Small intestine (tissue), 7 donors: Measurements from ENCODE around the gene PRUNE2. TPM values are rescaled to one million over a fixed set of nuclear protein-coding genes. Genes with fewer than 3 reads are reported as not detected.

Source experiments
- DNase-seq, 2 donors: peaks; one replicate each; pipeline versions ENCODE4 v3.0.0 to v3.0.0-alpha.2; 2013
- FAIRE-seq: peaks from 2 replicates; lab custom pipeline; 2012; peaks lifted over from hg19 to GRCh38; lab: Jason Lieb, UNC
- H3K27ac ChIP-seq, 3 donors: one replicate each; pipeline ENCODE4 v1.5.1; 2013; ENCODE audit warnings: low read length in 2 of 3, mild to moderate bottlenecking in 2 of 3, control low read depth in 1 of 3, inconsistent platforms in 1 of 3, low read depth in 1 of 3, moderate library complexity in 1 of 3
- H3K27me3 ChIP-seq, 3 donors: one replicate each; pipeline ENCODE4 v1.6.1; 2013; ENCODE audit warnings: low read length in 3 of 3, inconsistent platforms in 1 of 3; ENCODE audit not compliant: control insufficient read depth in 3 of 3, insufficient read depth in 3 of 3
- H3K36me3 ChIP-seq, 3 donors: one replicate each; pipeline ENCODE4 v1.6.1; 2013; ENCODE audit warnings: low read length in 3 of 3, inconsistent platforms in 1 of 3, low read depth in 1 of 3, mild to moderate bottlenecking in 1 of 3, moderate library complexity in 1 of 3; ENCODE audit not compliant: control insufficient read depth in 3 of 3, insufficient read depth in 2 of 3
- H3K4me1 ChIP-seq, 3 donors: one replicate each; pipeline ENCODE4 v1.6.1; 2013; ENCODE audit warnings: low read length in 2 of 3, inconsistent platforms in 1 of 3, low read depth in 1 of 3, mild to moderate bottlenecking in 1 of 3, moderate library complexity in 1 of 3; ENCODE audit not compliant: control insufficient read depth in 3 of 3, insufficient read depth in 2 of 3
- H3K4me3 ChIP-seq, 3 donors: one replicate each; pipeline ENCODE4 v1.5.1; 2013; ENCODE audit warnings: low read length in 3 of 3, control low read depth in 1 of 3, inconsistent platforms in 1 of 3, low read depth in 1 of 3, mild to moderate bottlenecking in 1 of 3, moderate library complexity in 1 of 3
- H3K9me3 ChIP-seq, 2 donors: one replicate each; pipeline ENCODE4 v1.6.1; 2013; ENCODE audit warnings: low read depth in 1 of 2, low read length in 1 of 2; ENCODE audit not compliant: control insufficient read depth in 2 of 2, insufficient read depth in 1 of 2
- WGBS, 3 donors: extraction: QIAGEN DNeasy Blood & Tissue Kit; methylation state at CpG; one replicate each; pipeline ENCODE4 v1.1.7; 2013; 5-methylcytosine and 5-hydroxymethylcytosine counted together
- polyA plus RNA-seq, 4 donors: library from polyadenylated mRNA; stranded (reverse) in 3 of 4; unstranded in 1 of 4; fragments of 200-250 nt in 3 of 4; fragments of 120-200 nt in 1 of 4; gene quantifications; one replicate each; pipeline versions ENCODE4 v1.2.1 to v1.2.3, GENCODE V29; 2013
- donor health status: healthy with polysubstance abuse.
- donor health status: control.
- donor health status: control.
- donor health status: Bipolar disorder and iron deficiency.
- donor health status: healthy.

PRUNE2 gene
- polyA plus RNA-seq, 4 donors: 1.1 to 62.1 (median 7.5) TPM

GRCh38 chr9:76733096-76733495, 172.8 kb downstream of the PRUNE2 start:
- 94 to 100% (median 95%) methylated on average over 1 of the region's 1 CpG for WGBS, 3 donors
- Histone ChIP-seq H3K9me3 (no peaks in the 10 kb centered on the region), H3K27ac (no peak overlapping the region), H3K36me3 (no peaks in the 10 kb centered on the region), H3K4me3 (no peak overlapping the region), H3K27me3 (peaks cover 0 to 2% (median 0%) of the 10 kb centered on the region in 3 donors), H3K4me1 (no peaks in the 10 kb centered on the region)
- no peak for DNase-seq
- no peak for FAIRE-seq

- DNase-seq (no peak), FAIRE-seq (no peak)
- H3K4me3 ChIP-seq: no peak overlapping the region
- no peaks in the 10 kb centered on the region for H3K4me1 ChIP-seq
- 46 to 78% (median 56%) methylated on average over 3 of the region's 3 CpGs for WGBS, 3 donors
- H3K27me3 ChIP-seq: peaks cover 0 to 2% (median 0%) of the 10 kb centered on the region in 3 donors
- no peaks in the 10 kb centered on the region for H3K36me3 ChIP-seq
- H3K27ac ChIP-seq: no peak overlapping the region
- H3K9me3 ChIP-seq: no peaks in the 10 kb centered on the region
Observed at GRCh38 chr9:76732341-76732958, 173.5 kb downstream of the PRUNE2 start.

GRCh38 chr9:76730801-76731200, 175.1 kb downstream of the PRUNE2 start:
- Histone ChIP-seq H3K9me3 (no peaks in the 10 kb centered on the region), H3K36me3 (no peaks in the 10 kb centered on the region), H3K27ac (no peak overlapping the region), H3K4me3 (no peak overlapping the region), H3K4me1 (no peaks in the 10 kb centered on the region), H3K27me3 (peaks cover 0 to 4% (median 0%) of the 10 kb centered on the region in 3 donors)
- DNase-seq (no peak), FAIRE-seq (no peak)
- WGBS, 3 donors: 90 to 96% (median 94%) methylated on average over 6 of the region's 6 CpGs

- Histone ChIP-seq H3K4me3 (no peak overlapping the region), H3K36me3 (no peaks in the 10 kb centered on the region), H3K9me3 (no peaks in the 10 kb centered on the region), H3K27me3 (peaks cover 0 to 4% (median 0%) of the 10 kb centered on the region in 3 donors), H3K4me1 (no peaks in the 10 kb centered on the region), H3K27ac (no peak overlapping the region)
- WGBS, 3 donors: 10 to 62% (median 35%) methylated on average over 8 of the region's 8 CpGs
- FAIRE-seq (no peak), DNase-seq (peak; percentile 13 to 35)
Observed at GRCh38 chr9:76729980-76730737, 175.8 kb downstream of the PRUNE2 start.

- no peaks in the 10 kb centered on the region for H3K9me3 ChIP-seq
- no peaks in the 10 kb centered on the region for H3K36me3 ChIP-seq
- 82 to 91% (median 85%) methylated on average over 3 of the region's 3 CpGs for WGBS, 3 donors
- DNase-seq (no peak), FAIRE-seq (no peak)
- H3K4me3 ChIP-seq: no peak overlapping the region
- no peaks in the 10 kb centered on the region for H3K4me1 ChIP-seq
- peaks cover 0 to 3% (median 0%) of the 10 kb centered on the region in 3 donors for H3K27me3 ChIP-seq
- no peak overlapping the region for H3K27ac ChIP-seq
Observed at GRCh38 chr9:76729116-76729515, 176.8 kb downstream of the PRUNE2 start.

- no peaks in the 10 kb centered on the region for H3K4me1 ChIP-seq
- peaks cover 0 to 3% (median 0%) of the 10 kb centered on the region in 3 donors for H3K27me3 ChIP-seq
- H3K4me3 ChIP-seq: no peak overlapping the region
- 59 to 76% (median 75%) methylated on average over 6 of the region's 6 CpGs for WGBS, 3 donors
- H3K36me3 ChIP-seq: no peaks in the 10 kb centered on the region
- FAIRE-seq (no peak), DNase-seq (no peak)
- no peak overlapping the region for H3K27ac ChIP-seq
- H3K9me3 ChIP-seq: no peaks in the 10 kb centered on the region
Observed at GRCh38 chr9:76725885-76726284, 180.0 kb downstream of the PRUNE2 start.

GRCh38 chr9:76725011-76725546, 180.8 kb downstream of the PRUNE2 start:
- DNase-seq (no peak), FAIRE-seq (no peak)
- Histone ChIP-seq H3K27ac (no peak overlapping the region), H3K4me3 (no peak overlapping the region), H3K36me3 (no peaks in the 10 kb centered on the region), H3K4me1 (no peaks in the 10 kb centered on the region), H3K9me3 (no peaks in the 10 kb centered on the region), H3K27me3 (peaks cover 0 to 3% (median 0%) of the 10 kb centered on the region in 3 donors)
- WGBS, 3 donors: 48 to 73% (median 58%) methylated on average over 4 of the region's 4 CpGs

- H3K36me3 ChIP-seq: no peaks in the 10 kb centered on the region
- no peaks in the 10 kb centered on the region for H3K9me3 ChIP-seq
- FAIRE-seq (no peak), DNase-seq (no peak)
- peaks cover 0 to 9% (median 0%) of the 10 kb centered on the region in 3 donors for H3K4me1 ChIP-seq
- H3K27ac ChIP-seq: no peak overlapping the region
- H3K27me3 ChIP-seq: peaks cover 0 to 3% (median 0%) of the 10 kb centered on the region in 3 donors
- 52 to 61% (median 57%) methylated on average over 3 of the region's 3 CpGs for WGBS, 3 donors
- H3K4me3 ChIP-seq: no peak overlapping the region
Observed at GRCh38 chr9:76720245-76720644, 185.7 kb downstream of the PRUNE2 start.
